Common myeloid progenitor, CD34-positive (primary cell): ENCODE data around the gene IL9. TPM values are rescaled to one million over a fixed set of nuclear protein-coding genes. Genes with fewer than 3 reads are reported as not detected.
A peak's percentile ranks its signal among the peaks of the same experiment; 100 is the strongest.

Experiments used
- CTCF ChIA-PET: fragments of 350-600 bp; sonication (Branson Sonifier 250); formaldehyde crosslinking; loops from one replicate; lab custom pipeline; 2021; ENCODE audit warnings: antibody characterized with exemption; lab: Charles Lee
- POLR2A ChIA-PET: fragments of 350-600 bp; sonication (Branson Sonifier 250); formaldehyde crosslinking; loops from one replicate; lab custom pipeline; 2021; ENCODE audit warnings: antibody characterized with exemption; lab: Charles Lee
- DNase-seq, 3 donors: peaks; one replicate each; pipeline versions ENCODE4 v3.0.0 to v3.0.0-alpha.2; 2013
- H3K27ac ChIP-seq, 2 experiments: 1 replicate in 1 of 2; 2 replicates in 1 of 2; pipeline ENCODE4 v1.7.0; 2013; ENCODE audit warnings: inconsistent platforms in 2 of 2, low read length in 2 of 2, mild to moderate bottlenecking in 2 of 2, low read depth in 1 of 2, moderate library complexity in 1 of 2; ENCODE audit not compliant: severe bottlenecking in 2 of 2, insufficient read depth in 1 of 2, poor library complexity in 1 of 2
- H3K27me3 ChIP-seq, 5 experiments: replicated peaks in 2 of 5; 1 replicate in 3 of 5; 2 replicates in 2 of 5; pipeline versions ENCODE4 v1.6.1 to v1.7.0; 2013; ENCODE audit warnings: low read length in 4 of 5, mild to moderate bottlenecking in 2 of 5, moderate library complexity in 2 of 5, inconsistent platforms in 1 of 5; ENCODE audit not compliant: insufficient read depth in 5 of 5, control insufficient read depth in 4 of 5
- H3K36me3 ChIP-seq, 4 experiments: 1 replicate in 2 of 4; 2 replicates in 2 of 4; pipeline versions ENCODE4 v1.6.1 to v1.7.0; 2013; ENCODE audit warnings: low read length in 3 of 4, control low read depth in 1 of 4, mild to moderate bottlenecking in 1 of 4; ENCODE audit not compliant: control insufficient read depth in 4 of 4, insufficient read depth in 4 of 4
- H3K4me1 ChIP-seq, 4 experiments: 1 replicate in 3 of 4; 2 replicates in 1 of 4; pipeline versions ENCODE4 v1.6.1 to v1.7.1; 2013; ENCODE audit warnings: low read length in 3 of 4, mild to moderate bottlenecking in 3 of 4, control low read depth in 1 of 4, inconsistent platforms in 1 of 4, moderate library complexity in 1 of 4; ENCODE audit not compliant: control insufficient read depth in 4 of 4, insufficient read depth in 4 of 4; ENCODE audit errors: control extremely low read depth in 1 of 4
- H3K4me3 ChIP-seq, 7 experiments: 1 replicate in 4 of 7; 2 replicates in 3 of 7; pipeline versions ENCODE4 v1.5.1 to v1.7.0; 2013; ENCODE audit warnings: mild to moderate bottlenecking in 7 of 7, low read length in 6 of 7, moderate library complexity in 6 of 7, inconsistent platforms in 2 of 7, low read depth in 2 of 7, control low read depth in 1 of 7; ENCODE audit not compliant: insufficient read depth in 4 of 7, control insufficient read depth in 1 of 7; ENCODE audit errors: extremely low read depth in 1 of 7
- H3K9me3 ChIP-seq, 5 experiments: 1 replicate in 4 of 5; 2 replicates in 1 of 5; pipeline versions ENCODE4 v1.6.1 to v1.7.1; 2013; ENCODE audit warnings: low read length in 4 of 5, mild to moderate bottlenecking in 2 of 5, inconsistent platforms in 1 of 5, low read depth in 1 of 5, moderate library complexity in 1 of 5; ENCODE audit not compliant: control insufficient read depth in 4 of 5, insufficient read depth in 2 of 5; ENCODE audit errors: control extremely low read depth in 1 of 5
- WGBS: methylation state at CpG from one replicate; pipeline ENCODE4 v1.1.5; 2013; ENCODE audit not compliant: insufficient coverage; 5-methylcytosine and 5-hydroxymethylcytosine counted together
- polyA plus RNA-seq: library from polyadenylated mRNA; unstranded; fragments of 120-200 nt; gene quantifications from one replicate; pipeline ENCODE4 v1.2.1, GENCODE V29; 2013

Gene IL9
- polyA plus RNA-seq: not detected

DNA sequence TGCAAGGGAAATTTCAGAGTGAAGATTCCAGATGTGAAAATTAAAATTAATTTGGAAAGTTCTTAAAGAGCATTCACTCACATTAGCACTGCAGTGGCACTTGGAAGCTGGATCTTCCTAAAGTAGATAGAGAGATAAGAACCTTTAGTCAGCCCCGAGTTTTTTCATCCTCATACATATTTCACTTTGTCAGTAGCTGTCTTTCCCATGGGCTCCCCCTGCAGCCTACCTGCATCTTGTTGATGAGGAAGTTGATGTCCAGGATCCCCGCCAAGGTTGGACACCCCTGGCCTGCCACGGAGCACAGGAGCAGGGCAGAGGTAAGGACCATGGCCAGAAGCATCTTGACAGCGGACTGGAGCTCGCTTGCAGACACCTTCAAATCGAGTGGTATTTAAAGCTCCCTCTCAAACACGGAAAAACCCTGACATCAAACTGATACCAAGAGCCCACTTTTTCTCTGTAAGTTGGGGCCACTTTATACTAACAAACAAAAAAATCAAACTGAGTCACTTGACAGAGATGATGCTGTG lies at the start of gene IL9:
Gene IL9 (minus strand): TSS at position 368 of the 533 bp plus-strand sequence. CDS start 25 bp downstream, at position 343.
- POLR2A ChIA-PET: no interaction called here
- H3K27me3 ChIP-seq: peaks cover 0 to 44% (median 16%) of the 10 kb centered on the region in 5 experiments
- H3K27ac ChIP-seq: no peak within 1 kb of the TSS
- DNase-seq: no peak
- no peaks in the 10 kb centered on the region for H3K4me1 ChIP-seq
- CTCF ChIA-PET: interaction anchor here (1.7 kb wide), 1 partner anchor 10 kb away, joined by 6 read pairs; no protein-coding TSS in a partner anchor
- no peak within 1 kb of the TSS for H3K4me3 ChIP-seq
- no peaks in the 10 kb centered on the region for H3K36me3 ChIP-seq
- 52% methylated on average over 6 of the region's 7 CpGs for WGBS
- H3K9me3 ChIP-seq: no peaks in the 10 kb centered on the region

DNA sequence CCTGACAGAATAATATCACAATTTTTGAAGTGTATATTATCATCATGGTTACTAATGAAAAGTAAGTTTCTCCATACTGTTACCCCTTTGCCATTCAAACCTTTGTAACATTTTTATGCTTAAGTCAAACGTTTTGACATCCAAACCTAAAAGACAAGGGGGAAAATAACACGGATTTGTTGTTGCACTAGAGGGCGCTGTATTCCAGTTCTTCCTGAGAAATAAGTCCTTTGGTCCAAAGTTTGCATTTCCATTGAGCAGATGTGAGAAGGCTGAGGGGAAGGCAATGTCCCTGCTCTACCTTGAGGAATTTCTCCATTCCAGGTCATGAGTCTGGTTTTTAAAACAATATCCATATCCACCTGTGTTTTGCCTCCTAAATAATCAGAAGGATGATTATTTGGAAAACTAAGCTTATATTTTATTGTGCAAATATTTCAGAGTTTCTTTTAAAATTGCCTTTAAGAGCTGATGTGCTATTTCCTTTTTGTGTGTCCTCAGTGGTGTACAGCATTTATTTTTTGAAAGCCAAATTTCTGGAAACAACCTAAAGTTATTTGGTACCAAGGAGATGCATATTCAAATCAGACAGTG lies 49.4 kb upstream of the IL9 start:
- H3K4me1 ChIP-seq: no peaks in the 10 kb centered on the region
- no peak overlapping the region for H3K4me3 ChIP-seq
- H3K27me3 ChIP-seq: peaks cover 2 to 25% (median 11%) of the 10 kb centered on the region in 5 experiments
- no peak overlapping the region for H3K27ac ChIP-seq
- ChIA-PET CTCF (interaction anchor here (0.7 to 2.7 kb wide), 16 partner anchors 9 to 272 kb away, joined by 3 to 16 read pairs (median 4); partner anchors contain the start of gene LECT2), POLR2A (no interaction called here)
- 0% methylated on average over 3 of the region's 3 CpGs for WGBS
- H3K9me3 ChIP-seq: no peaks in the 10 kb centered on the region
- peak; percentile 77 to 88 (median 84) for DNase-seq
- H3K36me3 ChIP-seq: no peaks in the 10 kb centered on the region

DNA sequence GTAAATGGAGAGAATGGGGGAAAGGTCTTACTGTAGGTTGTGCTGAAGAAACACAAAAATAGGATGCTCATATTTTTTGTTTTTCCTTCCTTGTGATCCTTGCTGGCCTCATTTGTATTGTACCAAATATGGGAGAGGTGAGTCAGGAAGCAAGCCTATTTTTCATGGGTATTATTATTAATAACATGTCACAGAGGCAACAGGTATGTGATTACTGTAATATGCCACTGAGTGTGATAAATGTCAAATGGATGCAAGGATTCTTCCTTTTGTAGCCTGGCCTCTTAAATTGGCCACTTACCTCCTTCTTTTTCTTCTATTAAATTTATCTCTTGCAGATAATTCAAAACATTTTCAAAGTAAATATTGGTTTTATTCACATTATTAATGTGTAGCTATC lies 48.9 kb upstream of the IL9 start:
- H3K4me3 ChIP-seq: no peak overlapping the region
- H3K27ac ChIP-seq: no peak overlapping the region
- POLR2A ChIA-PET: no interaction called here
- CTCF ChIA-PET: interaction anchor here (0.9 to 2.7 kb wide), 14 partner anchors 8 to 273 kb away, joined by 3 to 16 read pairs (median 4); no protein-coding TSS in a partner anchor
- DNase-seq: no peak
- peaks cover 2 to 28% (median 11%) of the 10 kb centered on the region in 5 experiments for H3K27me3 ChIP-seq
- H3K36me3 ChIP-seq: no peaks in the 10 kb centered on the region
- no peaks in the 10 kb centered on the region for H3K9me3 ChIP-seq
- H3K4me1 ChIP-seq: no peaks in the 10 kb centered on the region

DNA sequence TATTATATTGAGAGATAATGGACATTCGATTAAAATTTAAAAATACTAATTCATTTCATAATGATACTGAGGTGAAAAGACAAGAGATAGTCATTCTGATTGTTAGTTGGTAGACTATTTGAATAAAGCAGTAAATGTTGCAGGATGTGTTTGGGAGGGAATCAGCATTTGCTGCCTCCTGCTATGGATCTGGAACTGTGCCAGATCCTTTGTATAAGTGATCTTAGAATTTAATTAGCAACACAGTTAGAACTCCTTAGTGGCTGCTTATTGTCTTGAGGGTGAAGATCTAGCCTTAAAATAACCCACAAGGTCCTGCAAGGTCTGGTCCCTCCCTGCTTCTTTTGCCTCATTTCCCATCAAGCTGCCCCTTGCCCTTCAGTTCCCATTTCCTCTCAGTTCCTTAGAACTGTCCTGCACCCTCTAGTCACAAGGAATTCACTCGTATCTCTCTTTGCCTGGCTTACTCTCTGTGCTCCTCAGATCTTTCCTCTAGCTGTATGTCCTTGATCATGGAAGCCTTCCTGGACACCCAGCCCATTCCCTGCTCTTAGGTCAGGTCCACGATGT lies 46.6 kb upstream of the IL9 start:
- Histone ChIP-seq H3K4me3 (no peak overlapping the region), H3K9me3 (no peaks in the 10 kb centered on the region), H3K27ac (no peak overlapping the region), H3K4me1 (no peaks in the 10 kb centered on the region), H3K36me3 (no peaks in the 10 kb centered on the region), H3K27me3 (peaks cover 4 to 40% (median 13%) of the 10 kb centered on the region in 5 experiments)
- WGBS: 81% methylated on average over 2 of the region's 3 CpGs
- DNase-seq: no peak
- ChIA-PET POLR2A (no interaction called here), CTCF (interaction anchor here (0.6 to 3.2 kb wide), 7 partner anchors 17 to 140 kb away, joined by 3 to 19 read pairs (median 3); no protein-coding TSS in a partner anchor)

DNA sequence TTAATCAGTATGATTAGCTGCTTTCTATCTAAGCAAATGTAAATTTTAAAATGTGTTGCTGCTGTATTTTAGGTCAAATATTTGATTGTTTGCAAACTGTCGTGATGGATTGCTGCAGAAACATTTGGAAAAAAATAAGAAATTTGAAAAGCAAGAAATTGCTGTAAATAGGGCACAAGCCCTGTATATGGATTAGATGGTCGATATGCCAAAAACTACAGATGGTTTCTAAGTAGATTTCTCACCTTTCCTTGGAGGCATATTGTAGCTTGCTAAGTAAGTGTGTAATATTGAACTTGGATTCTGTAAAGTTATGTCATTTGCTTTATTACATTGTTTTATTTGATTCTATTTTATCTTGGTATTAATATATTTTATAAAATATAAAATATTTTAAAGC lies 46.1 kb upstream of the IL9 start:
- Histone ChIP-seq H3K4me3 (no peak overlapping the region), H3K27me3 (peaks cover 6 to 43% (median 13%) of the 10 kb centered on the region in 5 experiments), H3K9me3 (no peaks in the 10 kb centered on the region), H3K36me3 (no peaks in the 10 kb centered on the region), H3K4me1 (no peaks in the 10 kb centered on the region), H3K27ac (no peak overlapping the region)
- 100% methylated on average over 1 of the region's 2 CpGs for WGBS
- ChIA-PET CTCF (interaction anchor here (0.6 to 3.2 kb wide), 4 partner anchors 18 to 122 kb away, joined by 3 to 19 read pairs (median 3); no protein-coding TSS in a partner anchor), POLR2A (no interaction called here)
- no peak for DNase-seq

DNA sequence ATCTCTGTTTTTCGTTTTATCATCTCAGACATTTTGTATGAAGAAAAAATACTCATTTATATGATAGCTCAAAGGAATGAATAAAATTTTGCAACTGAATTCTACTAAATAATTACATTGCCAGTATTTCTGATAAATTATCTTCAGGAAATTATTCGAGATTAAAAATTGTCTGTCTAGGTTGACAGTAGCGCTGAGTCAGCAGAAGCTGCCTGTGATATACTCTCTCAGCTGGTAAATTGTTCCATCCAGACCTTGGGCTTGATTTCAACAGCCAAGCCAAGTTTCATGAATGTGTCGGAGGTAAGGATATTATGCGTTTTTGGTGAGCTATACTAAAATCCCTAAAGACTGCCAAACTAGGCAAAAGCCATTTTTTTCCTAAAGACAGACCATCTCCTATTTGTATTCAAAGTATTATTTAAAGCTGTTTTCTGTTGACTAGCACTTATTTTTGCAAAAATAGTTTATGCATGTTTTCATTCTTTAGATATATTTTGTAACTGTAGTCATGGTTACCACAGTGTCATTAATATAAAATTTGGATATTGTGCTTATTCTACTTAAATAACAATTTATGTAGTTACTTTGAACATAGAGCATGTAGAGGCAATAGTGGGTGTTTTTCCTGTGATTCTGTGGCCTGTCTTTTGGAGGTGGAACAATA lies 41.7 kb upstream of the IL9 start:
- DNase-seq: no peak
- CTCF ChIA-PET: interaction anchor here (1.2 to 4.2 kb wide), 2 partner anchors 8 to 73 kb away, joined by 3 to 16 read pairs; no protein-coding TSS in a partner anchor
- Histone ChIP-seq H3K4me1 (no peaks in the 10 kb centered on the region), H3K4me3 (no peak overlapping the region), H3K36me3 (no peaks in the 10 kb centered on the region), H3K27me3 (peaks cover 10 to 54% (median 12%) of the 10 kb centered on the region in 5 experiments), H3K27ac (no peak overlapping the region), H3K9me3 (no peaks in the 10 kb centered on the region)
- 100% methylated on average over 1 of the region's 5 CpGs for WGBS
- POLR2A ChIA-PET: no interaction called here
